SK-N-SH treated with all-trans-retinoic acid at 6 μM for 48 hours (cell line): ENCODE measurements around the gene MYL6.

Experiments
- ATAC-seq: fragments of 200-7000 bp; cut with Tn5 transposase; 3 replicates; pipeline ENCODE4 v1.9.1; 2020; ENCODE audit warnings: mild to moderate bottlenecking, moderate library complexity
- ARNTL ChIP-seq: fragments of 450-650 bp; formaldehyde crosslinking; IDR thresholded peaks from 2 replicates; pipeline ENCODE4 v1.5.0; 2020; ENCODE audit warnings: low read depth, mild to moderate bottlenecking, moderate library complexity, borderline replicate concordance
- CSDC2 ChIP-seq: fragments of 250-450 bp; sonication (Bioruptor Pico); IDR thresholded peaks from 2 replicates; pipeline ENCODE4 v1.5.0; 2020; ENCODE audit warnings: mild to moderate bottlenecking, moderate library complexity
- ISL1 ChIP-seq: fragments of 250-450 bp; sonication (Bioruptor Pico); IDR thresholded peaks from 2 replicates; pipeline ENCODE4 v2.1.2; 2022; ENCODE audit warnings: mild to moderate bottlenecking, moderate library complexity
- PPARA ChIP-seq: fragments of 250-450 bp; sonication (Bioruptor Pico); IDR thresholded peaks from 2 replicates; pipeline ENCODE4 v1.5.0; 2020; ENCODE audit warnings: mild to moderate bottlenecking, borderline replicate concordance
- RARB ChIP-seq: fragments of 250-450 bp; sonication (Bioruptor Pico); IDR thresholded peaks from 2 replicates; pipeline ENCODE4 v1.8.0; 2021; ENCODE audit warnings: mild to moderate bottlenecking, moderate library complexity
- SNAI2 ChIP-seq: fragments of 250-450 bp; sonication (Bioruptor Pico); IDR thresholded peaks from 2 replicates; pipeline ENCODE4 v1.5.0; 2020; ENCODE audit warnings: mild to moderate bottlenecking, moderate library complexity
- TCF4 ChIP-seq: fragments of 250-450 bp; sonication (Bioruptor Pico); IDR thresholded peaks from 2 replicates; pipeline ENCODE4 v1.8.0; 2021; ENCODE audit warnings: mild to moderate bottlenecking, moderate library complexity, borderline replicate concordance
- TOX ChIP-seq: fragments of 250-450 bp; sonication (Bioruptor Pico); IDR thresholded peaks from 2 replicates; pipeline ENCODE4 v1.8.0; 2021; ENCODE audit warnings: mild to moderate bottlenecking, moderate library complexity, borderline replicate concordance
- ZC3H10 ChIP-seq: fragments of 250-450 bp; sonication (Bioruptor Pico); IDR thresholded peaks from 2 replicates; pipeline ENCODE4 v1.5.1; 2021; ENCODE audit warnings: mild to moderate bottlenecking, moderate library complexity
- ZFP3 ChIP-seq: fragments of 250-450 bp; sonication (Bioruptor Pico); IDR thresholded peaks from 2 replicates; pipeline ENCODE4 v1.5.0; 2020; ENCODE audit warnings: mild to moderate bottlenecking, moderate library complexity
- ZNF565 ChIP-seq: fragments of 450-650 bp; formaldehyde crosslinking; conservative IDR thresholded peaks from 2 replicates; pipeline ENCODE4 v1.5.0; 2020; ENCODE audit warnings: low read depth, mild to moderate bottlenecking, moderate library complexity
- ZNF70 ChIP-seq: fragments of 450-650 bp; formaldehyde crosslinking; IDR thresholded peaks from 2 replicates; pipeline ENCODE4 v1.5.0; 2020; ENCODE audit warnings: mild to moderate bottlenecking, moderate library complexity
- ZNF8 ChIP-seq: fragments of 450-650 bp; formaldehyde crosslinking; IDR thresholded peaks from 2 replicates; pipeline ENCODE4 v1.5.0; 2020; ENCODE audit warnings: mild to moderate bottlenecking, moderate library complexity
- TF ChIP-seq, protein P1 (sequence below): fragments of 250-450 bp; sonication (Bioruptor Pico); IDR thresholded peaks from 2 replicates; pipeline ENCODE4 v1.5.1; 2021; ENCODE audit warnings: mild to moderate bottlenecking, moderate library complexity
- TF ChIP-seq, protein P2 (sequence below): fragments of 250-450 bp; sonication (Bioruptor Pico); IDR thresholded peaks from 2 replicates; pipeline ENCODE4 v1.8.0; 2020; ENCODE audit warnings: mild to moderate bottlenecking, moderate library complexity, borderline replicate concordance
- TF ChIP-seq, protein P3 (sequence below): fragments of 250-450 bp; sonication (Bioruptor Pico); IDR thresholded peaks from 2 replicates; pipeline ENCODE4 v1.5.1; 2020; ENCODE audit warnings: low read depth, mild to moderate bottlenecking, moderate library complexity

MYL6 gene

DNA sequence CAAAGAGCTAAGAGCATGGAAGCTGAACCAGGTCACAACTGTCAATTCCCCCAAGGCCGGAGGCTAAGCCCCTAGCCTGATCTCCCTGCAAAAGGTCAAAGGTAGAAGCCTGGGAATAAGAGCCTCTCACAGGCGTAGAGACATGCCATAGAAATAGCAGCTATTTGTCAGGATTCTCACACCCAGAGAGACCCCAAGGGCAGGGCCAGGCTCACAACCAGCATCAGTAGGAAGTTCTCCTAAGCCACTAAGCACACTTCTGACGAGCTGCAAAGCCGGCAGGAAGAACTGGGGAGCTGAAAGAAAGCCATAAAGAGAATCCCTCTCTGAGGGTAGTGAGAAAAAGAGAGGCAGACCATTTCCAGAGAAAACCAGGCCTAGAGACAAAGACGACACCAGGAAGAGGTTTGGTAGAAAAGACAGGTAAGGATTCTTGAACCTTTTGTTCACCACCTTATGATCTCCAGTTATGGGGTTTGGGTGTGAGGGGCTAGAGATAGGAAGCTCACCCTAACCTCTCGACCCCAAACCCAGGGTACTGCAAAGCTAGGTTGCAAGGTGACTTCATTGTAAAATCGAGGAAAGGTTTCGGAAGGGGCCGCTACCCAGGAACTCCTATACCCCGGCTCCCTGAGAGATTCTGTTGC lies 30.1 kb downstream of the MYL6 start:
- no peak for ATAC-seq
- TF ChIP-seq TOX (CRISPR knock-in tag) (no peak), TCF4 (no peak), SNAI2 (CRISPR knock-in tag) (no peak), PPARA (no peak)

DNA sequence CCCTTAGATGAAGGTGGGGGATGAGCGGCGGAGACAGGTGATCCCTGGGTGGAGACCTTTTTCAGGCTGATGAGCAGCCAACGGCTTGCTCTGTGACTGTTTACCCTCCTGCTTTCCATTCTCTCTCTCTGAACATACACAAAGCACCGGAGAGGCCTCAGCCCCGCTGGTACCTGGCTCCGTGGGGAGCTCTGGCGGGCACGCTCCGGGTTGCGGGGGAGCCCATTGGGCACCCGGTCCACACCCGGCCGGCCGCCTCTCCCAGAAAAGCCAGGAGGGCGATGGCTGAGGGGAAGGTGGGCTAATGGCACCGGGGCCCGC lies 30.6 kb downstream of the MYL6 start:
- TF ChIP-seq, protein P1, sequence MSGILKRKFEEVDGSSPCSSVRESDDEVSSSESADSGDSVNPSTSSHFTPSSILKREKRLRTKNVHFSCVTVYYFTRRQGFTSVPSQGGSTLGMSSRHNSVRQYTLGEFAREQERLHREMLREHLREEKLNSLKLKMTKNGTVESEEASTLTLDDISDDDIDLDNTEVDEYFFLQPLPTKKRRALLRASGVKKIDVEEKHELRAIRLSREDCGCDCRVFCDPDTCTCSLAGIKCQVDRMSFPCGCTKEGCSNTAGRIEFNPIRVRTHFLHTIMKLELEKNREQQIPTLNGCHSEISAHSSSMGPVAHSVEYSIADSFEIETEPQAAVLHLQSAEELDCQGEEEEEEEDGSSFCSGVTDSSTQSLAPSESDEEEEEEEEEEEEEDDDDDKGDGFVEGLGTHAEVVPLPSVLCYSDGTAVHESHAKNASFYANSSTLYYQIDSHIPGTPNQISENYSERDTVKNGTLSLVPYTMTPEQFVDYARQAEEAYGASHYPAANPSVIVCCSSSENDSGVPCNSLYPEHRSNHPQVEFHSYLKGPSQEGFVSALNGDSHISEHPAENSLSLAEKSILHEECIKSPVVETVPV, result no peak
- TF ChIP-seq ZNF565 (CRISPR knock-in tag) (no peak), ISL1 (CRISPR knock-in tag) (no peak), ZNF8 (CRISPR knock-in tag) (no peak), PPARA (no peak), CSDC2 (CRISPR knock-in tag) (no peak), ARNTL (no peak), TCF4 (no peak), ZC3H10 (no peak), RARB (CRISPR knock-in tag) (no peak)
- TF ChIP-seq, protein P2, sequence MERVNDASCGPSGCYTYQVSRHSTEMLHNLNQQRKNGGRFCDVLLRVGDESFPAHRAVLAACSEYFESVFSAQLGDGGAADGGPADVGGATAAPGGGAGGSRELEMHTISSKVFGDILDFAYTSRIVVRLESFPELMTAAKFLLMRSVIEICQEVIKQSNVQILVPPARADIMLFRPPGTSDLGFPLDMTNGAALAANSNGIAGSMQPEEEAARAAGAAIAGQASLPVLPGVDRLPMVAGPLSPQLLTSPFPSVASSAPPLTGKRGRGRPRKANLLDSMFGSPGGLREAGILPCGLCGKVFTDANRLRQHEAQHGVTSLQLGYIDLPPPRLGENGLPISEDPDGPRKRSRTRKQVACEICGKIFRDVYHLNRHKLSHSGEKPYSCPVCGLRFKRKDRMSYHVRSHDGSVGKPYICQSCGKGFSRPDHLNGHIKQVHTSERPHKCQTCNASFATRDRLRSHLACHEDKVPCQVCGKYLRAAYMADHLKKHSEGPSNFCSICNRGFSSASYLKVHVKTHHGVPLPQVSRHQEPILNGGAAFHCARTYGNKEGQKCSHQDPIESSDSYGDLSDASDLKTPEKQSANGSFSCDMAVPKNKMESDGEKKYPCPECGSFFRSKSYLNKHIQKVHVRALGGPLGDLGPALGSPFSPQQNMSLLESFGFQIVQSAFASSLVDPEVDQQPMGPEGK (CRISPR knock-in tag), result no peak
- peak; percentile 5; the same call in 2 of the 3 replicates for ATAC-seq

DNA sequence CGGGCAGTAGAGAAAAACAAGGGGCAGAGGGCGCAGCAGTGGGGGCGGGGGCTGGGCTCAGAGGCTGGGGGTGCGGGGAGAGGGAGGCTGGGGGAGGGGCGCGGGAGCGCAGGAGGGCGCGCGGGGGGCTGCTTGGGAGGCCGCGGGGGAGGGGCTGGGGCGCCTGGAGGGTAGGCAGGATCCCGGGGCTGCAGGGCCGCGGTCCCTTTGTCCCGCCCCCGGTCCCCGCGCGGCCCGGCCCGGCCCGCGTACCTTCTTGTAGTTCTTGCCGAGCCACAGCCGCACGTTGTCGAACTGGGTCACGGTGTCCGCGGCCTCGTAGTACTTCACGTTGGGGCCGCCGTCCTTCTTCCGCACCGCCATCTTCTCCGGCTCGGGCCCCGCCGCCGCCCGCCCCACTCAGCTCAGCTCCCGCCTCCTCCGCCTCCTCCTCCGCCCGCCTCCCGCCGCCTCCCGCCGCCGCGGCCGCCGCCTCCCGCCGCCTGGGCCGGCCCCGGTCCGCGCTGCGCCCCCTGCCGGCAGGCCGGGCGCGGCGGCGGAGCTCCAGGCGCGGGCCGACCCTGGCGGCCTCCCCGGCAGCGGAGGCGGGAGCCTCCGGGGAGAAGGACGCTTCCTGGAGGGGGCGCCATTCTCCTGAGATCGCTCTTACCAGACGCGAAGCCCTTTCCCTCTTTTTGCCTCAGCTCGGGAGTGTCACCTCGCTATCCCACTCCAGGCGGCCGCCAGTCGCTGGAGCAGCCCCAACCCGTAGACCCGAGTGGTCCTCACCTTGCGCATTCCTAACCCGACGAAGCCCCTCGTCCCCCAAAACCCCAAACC lies 31.1 kb downstream of the MYL6 start, which contains the start of gene SMARCC2:
TSS of gene SMARCC2 (minus strand) at position 385 of the 819 bp plus-strand sequence. CDS start at position 363, 22 bp downstream.
- TF ChIP-seq TCF4, result no peak
- 0 out of 2 replicates have a peak, but pooled peaks have one; percentile 10 for TF ChIP-seq ZFP3 (CRISPR knock-in tag)
- TF ChIP-seq ZC3H10, result no peak
- no peak for TF ChIP-seq ZNF70 (CRISPR knock-in tag)
- peak; percentile 91 for ATAC-seq

DNA sequence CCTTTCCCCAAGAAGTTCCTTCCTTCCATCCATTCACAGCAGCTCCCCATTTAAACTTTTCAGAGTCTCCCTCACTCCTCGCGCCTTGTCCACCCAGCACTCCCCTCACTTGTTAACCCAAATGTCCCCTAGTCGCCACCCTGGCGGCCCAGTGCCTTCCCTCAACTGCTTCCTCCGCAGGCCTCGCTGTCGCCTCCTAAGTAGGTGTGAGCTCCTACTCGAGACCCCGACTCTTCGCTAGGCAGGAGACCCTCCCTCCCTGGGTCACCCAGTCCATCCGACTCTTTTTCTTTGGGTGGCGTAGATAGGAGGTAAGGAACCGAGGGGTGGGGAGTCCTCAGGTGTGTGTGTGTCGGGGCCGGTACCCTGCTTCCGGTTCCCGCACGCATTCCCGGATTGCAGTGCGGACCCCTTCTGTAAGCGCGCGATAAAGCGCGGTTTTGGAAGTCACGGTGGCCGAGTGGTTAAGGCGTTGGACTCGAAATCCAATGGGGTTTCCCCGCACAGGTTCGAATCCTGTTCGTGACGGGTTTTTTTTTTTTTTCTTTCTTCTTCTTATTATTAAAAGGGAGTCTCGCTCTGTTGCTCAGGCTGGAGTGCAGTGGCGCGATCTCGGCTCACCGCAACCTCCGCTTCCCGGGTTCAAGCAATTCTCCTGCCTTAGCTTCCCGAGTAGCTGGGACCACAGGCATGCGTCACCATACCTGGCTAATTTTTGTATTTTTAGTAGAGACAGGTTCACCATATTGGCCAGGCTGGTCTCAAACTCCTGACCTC lies 31.9 kb downstream of the MYL6 start:
- ATAC-seq, result peak; percentile 69
- no peak for TF ChIP-seq ARNTL
- TF ChIP-seq, protein P3, sequence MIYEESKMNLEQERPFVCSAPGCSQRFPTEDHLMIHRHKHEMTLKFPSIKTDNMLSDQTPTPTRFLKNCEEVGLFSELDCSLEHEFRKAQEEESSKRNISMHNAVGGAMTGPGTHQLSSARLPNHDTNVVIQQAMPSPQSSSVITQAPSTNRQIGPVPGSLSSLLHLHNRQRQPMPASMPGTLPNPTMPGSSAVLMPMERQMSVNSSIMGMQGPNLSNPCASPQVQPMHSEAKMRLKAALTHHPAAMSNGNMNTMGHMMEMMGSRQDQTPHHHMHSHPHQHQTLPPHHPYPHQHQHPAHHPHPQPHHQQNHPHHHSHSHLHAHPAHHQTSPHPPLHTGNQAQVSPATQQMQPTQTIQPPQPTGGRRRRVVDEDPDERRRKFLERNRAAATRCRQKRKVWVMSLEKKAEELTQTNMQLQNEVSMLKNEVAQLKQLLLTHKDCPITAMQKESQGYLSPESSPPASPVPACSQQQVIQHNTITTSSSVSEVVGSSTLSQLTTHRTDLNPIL (CRISPR knock-in tag), result 0 out of 2 replicates have a peak, but pooled peaks have one; percentile 24

DNA sequence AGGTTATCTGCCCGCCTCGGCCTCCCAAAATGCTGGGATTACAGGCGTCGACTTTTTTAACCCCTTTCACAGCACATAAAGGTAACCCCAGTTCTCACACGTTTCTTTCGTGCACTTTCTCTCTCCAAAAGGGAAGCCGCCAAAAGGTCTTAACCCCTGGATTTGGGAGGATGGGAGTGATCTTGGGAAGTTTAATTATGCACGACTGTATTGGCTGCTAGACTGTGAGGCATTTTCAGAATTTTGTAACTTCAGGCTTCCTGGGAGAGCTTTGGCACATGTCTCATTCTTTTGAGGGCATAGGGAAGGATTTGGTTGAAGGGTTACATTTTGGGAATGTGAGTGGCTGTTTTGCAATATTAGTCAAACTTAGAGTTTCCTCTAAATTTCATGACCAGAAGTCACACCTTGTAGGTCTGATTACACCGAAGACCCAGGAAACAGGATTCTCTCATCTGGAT lies 32.6 kb downstream of the MYL6 start:
- ATAC-seq, result no peak
- peak; percentile 97 for TF ChIP-seq ZNF70 (CRISPR knock-in tag)
- TF ChIP-seq, protein P2 (CRISPR knock-in tag), result no peak
- TF ChIP-seq ISL1 (CRISPR knock-in tag), result no peak
